GM23338 (cell line): ENCODE measurements around the gene ZNF823.

Source experiments
- CTCF ChIP-seq, 2 experiments: fragments of 200-600 bp in 1 of 2; sonication (generic) in 1 of 2; conservative IDR thresholded peaks; 2 replicates each; pipeline versions ENCODE4 v1.5.1 to v1.6.1; 2016 to 2017; ENCODE audit warnings: antibody characterized with exemption in 2 of 2, low read depth in 2 of 2, mild to moderate bottlenecking in 2 of 2, moderate library complexity in 1 of 2
- NANOG ChIP-seq: IDR thresholded peaks from 2 replicates; pipeline ENCODE4 v1.6.1; 2016; ENCODE audit warnings: antibody characterized with exemption, borderline replicate concordance

- TF ChIP-seq CTCF (conservative IDR thresholded peaks at IDR 0.05; ENCODE audit: low read depth in 2 of 2) = no peak
- TF ChIP-seq NANOG = no peak
Measured at GRCh38 chr19:11756965-11757364, 18.2 kb upstream of the ZNF823 start.
